Activated CD8-positive, alpha-beta T cell treated with anti-CD3 and anti-CD28 coated beads for 36 hours (primary cell): ENCODE data around the gene SCYL1. TPM values are rescaled to one million over a fixed set of nuclear protein-coding genes. Genes with fewer than 3 reads are reported as not detected.

Experiments used
- ATAC-seq: fragments of 200-7000 bp; cut with Tn5 transposase; one replicate; pipeline ENCODE4 v1.10.0; 2021; ENCODE audit warnings: mild to moderate bottlenecking, moderate library complexity
- CTCF ChIA-PET: fragments of 350-600 bp; sonication (Branson Sonifier 250); formaldehyde crosslinking; loops from one replicate; lab custom pipeline; 2021; ENCODE audit warnings: antibody characterized with exemption; lab: Charles Lee
- POLR2A ChIA-PET: fragments of 350-600 bp; sonication (Branson Sonifier 250); formaldehyde crosslinking; loops from one replicate; lab custom pipeline; 2021; ENCODE audit warnings: antibody characterized with exemption; lab: Charles Lee
- DNase-seq: peaks from one replicate; pipeline ENCODE4 v3.0.0-alpha.2; 2020
- H3K27ac Mint-ChIP-seq: one replicate; pipeline ENCODE4 v1.8.0; 2021; ENCODE audit warnings: mild to moderate bottlenecking, mixed read lengths
- H3K27me3 Mint-ChIP-seq: one replicate; pipeline ENCODE4 v1.8.0; 2021; ENCODE audit warnings: mixed read lengths
- H3K36me3 Mint-ChIP-seq: one replicate; pipeline ENCODE4 v1.8.0; 2021; ENCODE audit warnings: low read depth, mixed read lengths
- H3K4me1 Mint-ChIP-seq: one replicate; pipeline ENCODE4 v1.8.0; 2021; ENCODE audit warnings: low read depth, mixed read lengths
- H3K4me3 Mint-ChIP-seq: one replicate; pipeline ENCODE4 v1.8.0; 2021; ENCODE audit warnings: mild to moderate bottlenecking, moderate library complexity, mixed read lengths
- H3K9me3 Mint-ChIP-seq: one replicate; pipeline ENCODE4 v1.8.0; 2021; ENCODE audit warnings: mixed read lengths
- CTCF ChIP-seq: fragments of 200-600 bp; IDR thresholded peaks from one replicate; pipeline ENCODE4 v1.8.0; 2022; ENCODE audit warnings: antibody characterized with exemption, mild to moderate bottlenecking
- intact Hi-C: fragments of 100-400 bp; cut with micrococcal nuclease; formaldehyde crosslinking; loops from one replicate; pipeline ENCODE4 v1.10.0; 2022
- total RNA-seq, 2 experiments: library from RNA; stranded (reverse); gene quantifications; one replicate each; pipeline ENCODE4 v1.2.3, GENCODE V29; 2021

SCYL1 gene
- total RNA-seq, 2 experiments from 2014 or later = 71.5 to 76.8 TPM

GRCh38 chr11:65529475-65530156 lies 4.7 kb downstream of the SCYL1 start:
- no peaks in the 10 kb centered on the region for H3K9me3 Mint-ChIP-seq
- ChIA-PET CTCF (interaction anchor here (0.6 to 5.6 kb wide), 5 partner anchors 11 to 193 kb away, joined by 3 to 47 read pairs (median 3); partner anchors contain the start of gene EHBP1L1), POLR2A (interaction anchor here (0.6 to 1.7 kb wide), 10 partner anchors 9 to 111 kb away, joined by 3 to 9 read pairs (median 3); partner anchors contain the start of gene SIPA1)
- ATAC-seq (no peak), DNase-seq (no peak)
- H3K27me3 Mint-ChIP-seq = no peaks in the 10 kb centered on the region
- no peak overlapping the region for H3K4me3 Mint-ChIP-seq
- no peak for TF ChIP-seq CTCF
- peak overlapping the region; percentile 75 for H3K27ac Mint-ChIP-seq
- H3K36me3 Mint-ChIP-seq = peaks cover 44% of the 10 kb centered on the region
- H3K4me1 Mint-ChIP-seq = peaks cover 34% of the 10 kb centered on the region
- intact Hi-C loops = no loop called here

GRCh38 chr11:65530157-65530496 lies 5.2 kb downstream of the SCYL1 start:
- H3K9me3 Mint-ChIP-seq = no peaks in the 10 kb centered on the region
- peak; percentile 66 for DNase-seq
- intact Hi-C loops = no loop called here
- peak; percentile 85 for ATAC-seq
- peak; percentile 24 for TF ChIP-seq CTCF
- H3K36me3 Mint-ChIP-seq = peaks cover 45% of the 10 kb centered on the region
- peak overlapping the region; percentile 75 for H3K27ac Mint-ChIP-seq
- no peaks in the 10 kb centered on the region for H3K27me3 Mint-ChIP-seq
- H3K4me1 Mint-ChIP-seq = peaks cover 34% of the 10 kb centered on the region
- POLR2A ChIA-PET = interaction anchor here (0.6 to 1.7 kb wide), 9 partner anchors 10 to 111 kb away, joined by 3 to 9 read pairs (median 3); partner anchors contain the start of gene EHBP1L1
- H3K4me3 Mint-ChIP-seq = no peak overlapping the region
- CTCF ChIA-PET = interaction anchor here (0.7 to 5.6 kb wide), 4 partner anchors 11 to 305 kb away, joined by 3 to 47 read pairs (median 3); no protein-coding TSS in a partner anchor

GRCh38 chr11:65532388-65533064 lies 7.6 kb downstream of the SCYL1 start:
- H3K4me1 Mint-ChIP-seq = peaks cover 18% of the 10 kb centered on the region
- H3K27me3 Mint-ChIP-seq = no peaks in the 10 kb centered on the region
- intact Hi-C loops = no loop called here
- ATAC-seq (no peak), DNase-seq (no peak)
- no peak for TF ChIP-seq CTCF
- CTCF ChIA-PET = interaction anchor here (0.9 to 5.6 kb wide), 2 partner anchors 8 to 56 kb away, joined by 3 to 47 read pairs; no protein-coding TSS in a partner anchor
- no peak overlapping the region for H3K27ac Mint-ChIP-seq
- H3K4me3 Mint-ChIP-seq = no peak overlapping the region
- POLR2A ChIA-PET = no interaction called here
- no peaks in the 10 kb centered on the region for H3K9me3 Mint-ChIP-seq
- peaks cover 33% of the 10 kb centered on the region for H3K36me3 Mint-ChIP-seq

GRCh38 chr11:65535102-65535501 lies 10.2 kb downstream of the SCYL1 start:
- Mint-ChIP-seq H3K4me1 (peaks cover 3% of the 10 kb centered on the region), H3K27me3 (no peaks in the 10 kb centered on the region), H3K36me3 (peaks cover 24% of the 10 kb centered on the region), H3K27ac (no peak overlapping the region), H3K4me3 (no peak overlapping the region), H3K9me3 (no peaks in the 10 kb centered on the region)
- no peak for DNase-seq
- ATAC-seq = no peak
- intact Hi-C loops = no loop called here
- ChIA-PET CTCF (no interaction called here), POLR2A (interaction anchor here (1.5 to 3.9 kb wide), 2 partner anchors 9 to 134 kb away, joined by 4 to 18 read pairs; partner anchors contain the start of gene SCYL1)
- no peak for TF ChIP-seq CTCF
